DOHH2 (cell line): ENCODE results near the gene FUT1.

Experiments
- EZH2phosphoT487 ChIP-seq: fragments of 200-600 bp; sonication (generic); IDR thresholded peaks from 2 replicates; pipeline ENCODE4 v1.6.1; 2017; ENCODE audit warnings: borderline replicate concordance, mild to moderate bottlenecking, antibody characterized with exemption, low read length, moderate library complexity, mixed read lengths
- TF ChIP-seq, protein P1 (sequence below): fragments of 200-600 bp; sonication (generic); IDR thresholded peaks from one replicate; pipeline ENCODE4 v1.5.1; 2014; ENCODE audit warnings: antibody characterized with exemption, mild to moderate bottlenecking, low read depth, low read length; ENCODE audit not compliant: poor library complexity, severe bottlenecking

DNA sequence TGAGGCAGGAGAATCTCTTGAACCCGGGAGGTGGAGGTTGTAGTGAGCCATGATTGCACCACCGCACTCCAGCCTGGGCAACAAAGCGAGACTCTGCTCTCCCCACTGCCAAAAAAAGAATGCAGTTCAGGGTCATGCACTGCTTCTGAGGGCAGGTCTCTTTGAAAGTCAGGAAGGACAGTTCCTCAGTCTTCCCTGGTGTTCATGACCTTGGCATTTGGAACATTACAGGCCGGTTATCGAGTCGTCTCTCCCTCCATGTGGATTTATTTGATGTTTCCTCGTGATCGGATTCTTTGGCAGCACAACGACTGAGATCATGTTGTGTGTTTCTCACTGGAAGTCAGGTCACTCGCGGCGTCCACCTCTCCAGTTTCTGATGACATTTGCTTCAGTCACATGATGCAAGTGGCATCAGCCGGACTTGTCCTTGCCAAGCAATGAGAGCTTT, 20.1 kb upstream of the FUT1 start:
- TF ChIP-seq, protein P1, sequence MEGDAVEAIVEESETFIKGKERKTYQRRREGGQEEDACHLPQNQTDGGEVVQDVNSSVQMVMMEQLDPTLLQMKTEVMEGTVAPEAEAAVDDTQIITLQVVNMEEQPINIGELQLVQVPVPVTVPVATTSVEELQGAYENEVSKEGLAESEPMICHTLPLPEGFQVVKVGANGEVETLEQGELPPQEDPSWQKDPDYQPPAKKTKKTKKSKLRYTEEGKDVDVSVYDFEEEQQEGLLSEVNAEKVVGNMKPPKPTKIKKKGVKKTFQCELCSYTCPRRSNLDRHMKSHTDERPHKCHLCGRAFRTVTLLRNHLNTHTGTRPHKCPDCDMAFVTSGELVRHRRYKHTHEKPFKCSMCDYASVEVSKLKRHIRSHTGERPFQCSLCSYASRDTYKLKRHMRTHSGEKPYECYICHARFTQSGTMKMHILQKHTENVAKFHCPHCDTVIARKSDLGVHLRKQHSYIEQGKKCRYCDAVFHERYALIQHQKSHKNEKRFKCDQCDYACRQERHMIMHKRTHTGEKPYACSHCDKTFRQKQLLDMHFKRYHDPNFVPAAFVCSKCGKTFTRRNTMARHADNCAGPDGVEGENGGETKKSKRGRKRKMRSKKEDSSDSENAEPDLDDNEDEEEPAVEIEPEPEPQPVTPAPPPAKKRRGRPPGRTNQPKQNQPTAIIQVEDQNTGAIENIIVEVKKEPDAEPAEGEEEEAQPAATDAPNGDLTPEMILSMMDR, result no peak
- no peak for TF ChIP-seq EZH2phosphoT487
